Gastrocnemius medialis (tissue), 4 donors: Measurements from ENCODE around the gene SAP30.

ENCODE experiments used
- CTCF ChIP-seq, 5 experiments: fragments of 450-650 bp in 3 of 5; fragments of 200-600 bp in 2 of 5; sonication (generic) in 2 of 5; IDR thresholded peaks in 4 of 5; conservative IDR thresholded peaks in 1 of 5; 1 replicate in 4 of 5; 2 replicates in 1 of 5; pipeline ENCODE4 v1.5.1; 2016 to 2019; ENCODE audit warnings: antibody characterized with exemption in 5 of 5, mild to moderate bottlenecking in 3 of 5, moderate library complexity in 3 of 5
- POLR2A ChIP-seq, 2 donors: fragments of 450-650 bp; IDR thresholded peaks; one replicate each; pipeline ENCODE4 v1.6.1; 2017; ENCODE audit warnings: antibody characterized with exemption in 2 of 2, mild to moderate bottlenecking in 2 of 2, moderate library complexity in 2 of 2

GRCh38 chr4:173424899-173425805, 54.4 kb downstream of the SAP30 start:
- TF ChIP-seq CTCF (IDR thresholded peaks at IDR 0.05 in 4 of 5, conservative IDR thresholded peaks at IDR 0.05 in 1 of 5) (no peak), POLR2A (IDR thresholded peaks at IDR 0.05) (no peak)
